Lower leg skin (tissue), 4 donors: ENCODE results near the gene RAET1E. TPM values are rescaled to one million over a fixed set of nuclear protein-coding genes. Genes with fewer than 3 reads are reported as not detected.
"Not testable (repeated sequence)": the region's sequence is repeated elsewhere in the genome, so short reads cannot be mapped to it uniquely, and the experiment has no call there.

Experiments used
- DNase-seq, 2 donors: peaks; one replicate each; pipeline ENCODE4 v3.0.0-alpha.2; 2019; ENCODE audit warnings: low spot score in 2 of 2
- H3K4me3 ChIP-seq: fragments of 200-600 bp; sonication (generic); 2 replicates; pipeline ENCODE4 v1.5.1; 2017; ENCODE audit warnings: mild to moderate bottlenecking, low read depth; ENCODE audit not compliant: poor library complexity, severe bottlenecking
- POLR2A ChIP-seq, 2 donors: fragments of 450-650 bp; IDR thresholded peaks; one replicate each; pipeline ENCODE4 v1.6.1; 2016 to 2017; ENCODE audit warnings: antibody characterized with exemption in 2 of 2, mild to moderate bottlenecking in 1 of 2, moderate library complexity in 1 of 2
- WGBS, 2 donors: methylation state at CpG; one replicate each; pipeline ENCODE4 v1.1.5; 2018; 5-methylcytosine and 5-hydroxymethylcytosine counted together
- intact Hi-C: fragments of 100-400 bp; cut with DNase I; formaldehyde crosslinking; loops from one replicate; pipeline ENCODE4 v1.15.0; 2023; ENCODE audit warnings: low total_unique reads
- total RNA-seq, 4 donors: library from RNA; depleted of rRNA; stranded (reverse); fragments of >200 nt; gene quantifications; one replicate each; pipeline ENCODE4 v1.1.0, GENCODE V29; 2016
- TF ChIP-seq, protein P1 (sequence below), 3 donors: fragments of 450-650 bp; IDR thresholded peaks; one replicate each; pipeline ENCODE4 v1.5.1; 2016; ENCODE audit warnings: antibody characterized with exemption in 3 of 3, mild to moderate bottlenecking in 3 of 3, moderate library complexity in 2 of 3

Gene RAET1E
- total RNA-seq, 4 donors from 2014 or later: 20.8 to 48.5 (median 36.2) TPM

DNA sequence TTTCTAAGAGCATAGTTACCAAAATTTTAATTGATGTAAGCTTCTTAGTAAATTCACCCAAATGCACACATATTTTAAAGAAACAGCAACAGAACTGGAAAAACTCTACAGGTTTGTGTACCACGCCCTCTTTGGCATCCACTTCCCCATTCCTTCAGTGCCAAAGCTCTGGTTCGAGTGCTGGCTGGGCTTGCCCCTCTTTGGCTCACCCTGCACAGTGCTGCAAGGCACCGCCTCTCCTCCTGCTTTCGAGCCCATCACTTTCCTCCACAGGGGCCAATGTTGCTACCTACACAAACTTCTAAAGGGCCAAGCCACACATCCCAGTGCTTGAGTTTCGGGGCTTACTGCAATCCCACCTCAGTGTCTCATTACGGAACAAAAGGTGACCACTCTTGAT, 43.4 kb downstream of the RAET1E start:
- TF ChIP-seq, protein P1, sequence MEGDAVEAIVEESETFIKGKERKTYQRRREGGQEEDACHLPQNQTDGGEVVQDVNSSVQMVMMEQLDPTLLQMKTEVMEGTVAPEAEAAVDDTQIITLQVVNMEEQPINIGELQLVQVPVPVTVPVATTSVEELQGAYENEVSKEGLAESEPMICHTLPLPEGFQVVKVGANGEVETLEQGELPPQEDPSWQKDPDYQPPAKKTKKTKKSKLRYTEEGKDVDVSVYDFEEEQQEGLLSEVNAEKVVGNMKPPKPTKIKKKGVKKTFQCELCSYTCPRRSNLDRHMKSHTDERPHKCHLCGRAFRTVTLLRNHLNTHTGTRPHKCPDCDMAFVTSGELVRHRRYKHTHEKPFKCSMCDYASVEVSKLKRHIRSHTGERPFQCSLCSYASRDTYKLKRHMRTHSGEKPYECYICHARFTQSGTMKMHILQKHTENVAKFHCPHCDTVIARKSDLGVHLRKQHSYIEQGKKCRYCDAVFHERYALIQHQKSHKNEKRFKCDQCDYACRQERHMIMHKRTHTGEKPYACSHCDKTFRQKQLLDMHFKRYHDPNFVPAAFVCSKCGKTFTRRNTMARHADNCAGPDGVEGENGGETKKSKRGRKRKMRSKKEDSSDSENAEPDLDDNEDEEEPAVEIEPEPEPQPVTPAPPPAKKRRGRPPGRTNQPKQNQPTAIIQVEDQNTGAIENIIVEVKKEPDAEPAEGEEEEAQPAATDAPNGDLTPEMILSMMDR (IDR thresholded peaks at IDR 0.05): no peak
- TF ChIP-seq POLR2A (IDR thresholded peaks at IDR 0.05): no peak
- 34 to 40% methylated on average over 6 of the region's 6 CpGs for WGBS, 2 donors
- H3K4me3 ChIP-seq: no peak overlapping the region
- DNase-seq: peak in 1 of 2 donors; percentile 54
- intact Hi-C loops: no loop called here

GRCh38 chr6:149854017-149854416, 43.9 kb downstream of the RAET1E start:
- DNase-seq, intact Hi-C loops, H3K4me3 ChIP-seq: not testable (repeated sequence)
- WGBS, 2 donors: 90 to 91% methylated on average over 4 of the region's 4 CpGs

- intact Hi-C loops: no loop called here
Measured at GRCh38 chr6:149852881-149853280, 45.0 kb downstream of the RAET1E start.

GRCh38 chr6:149852180-149852579, 45.7 kb downstream of the RAET1E start:
- no peak overlapping the region for H3K4me3 ChIP-seq
- no peak for DNase-seq
- intact Hi-C loops: no loop called here
- 37 to 43% methylated on average over 6 of the region's 6 CpGs for WGBS, 2 donors
- no peak for TF ChIP-seq POLR2A (IDR thresholded peaks at IDR 0.05)
- TF ChIP-seq, protein P1 (IDR thresholded peaks at IDR 0.05): no peak

More at GRCh38 chr6:149852881-149853280, 45.0 kb downstream of the RAET1E start:
- no peak overlapping the region for H3K4me3 ChIP-seq
- WGBS, 2 donors: 84 to 88% methylated on average over 12 of the region's 12 CpGs
- DNase-seq: no peak
- TF ChIP-seq, protein P1 (IDR thresholded peaks at IDR 0.05): no peak
- TF ChIP-seq POLR2A (IDR thresholded peaks at IDR 0.05): no peak

- H3K4me3 ChIP-seq: no peak overlapping the region
- TF ChIP-seq, protein P1 (IDR thresholded peaks at IDR 0.05): no peak
- no peak for TF ChIP-seq POLR2A (IDR thresholded peaks at IDR 0.05)
- DNase-seq: no peak
- 85 to 90% methylated on average over 5 of the region's 5 CpGs for WGBS, 2 donors
- intact Hi-C loops: no loop called here
Measured at GRCh38 chr6:149851461-149852110, 46.3 kb downstream of the RAET1E start.

DNA sequence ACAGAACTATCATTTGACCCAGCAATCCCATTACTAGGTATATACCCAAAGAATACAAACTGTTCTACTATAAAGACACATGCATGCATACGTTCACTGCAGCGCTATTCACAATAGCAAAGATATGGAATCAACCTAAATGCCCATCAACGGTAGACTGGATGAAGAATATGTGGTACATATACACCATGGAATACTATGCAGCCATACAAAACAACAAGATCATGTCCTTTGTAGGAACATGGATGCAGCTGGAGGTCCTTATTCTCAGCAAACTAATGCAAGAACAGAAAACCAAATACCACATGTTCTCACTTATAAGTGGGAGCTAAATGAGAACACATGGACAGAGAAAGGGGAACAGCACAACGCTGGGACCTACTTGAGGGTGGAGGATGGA, 49.6 kb downstream of the RAET1E start:
- H3K4me3 ChIP-seq, intact Hi-C loops, DNase-seq: not testable (repeated sequence)
- 61 to 80% methylated on average over 4 of the region's 4 CpGs for WGBS, 2 donors

Other genes with a start within 250 kb of the RAET1E start
- gene KATNA1, start 249.4 kb downstream of the RAET1E start, total RNA-seq: 10 to 100 TPM; 19.2 to 25.7 (median 23.3) TPM
- 10 to 100 TPM; 17.6 to 27.9 (median 24.3) TPM for gene LATS1, start 180.0 kb downstream of the RAET1E start, total RNA-seq
- gene NUP43, start 151.6 kb downstream of the RAET1E start, total RNA-seq: 10 to 100 TPM; 14.6 to 35.2 (median 17.2) TPM
- gene PCMT1, start 148.4 kb downstream of the RAET1E start, total RNA-seq: 10 to 100 TPM; 68.4 to 93.5 (median 78.3) TPM
- gene LRP11, start 33.8 kb downstream of the RAET1E start, total RNA-seq: 10 to 100 TPM; 56.0 to 98.3 (median 78.4) TPM
- 1 to 10 TPM in 2 of 4 donors, under 1 TPM in 1, not detected in 1; 0.34 to 5.5 (median 4.5) TPM for gene RAET1G, start 25.0 kb upstream of the RAET1E start, total RNA-seq
- gene ULBP2, start 43.9 kb upstream of the RAET1E start, total RNA-seq: under 1 TPM in 2 of 4 donors, not detected in 2; 0.25 to 0.68 TPM
- under 1 TPM in 2 of 4 donors, not detected in 2; 0.32 to 0.38 TPM for gene ULBP1, start 65.8 kb upstream of the RAET1E start, total RNA-seq
- gene RAET1L, start 127.4 kb upstream of the RAET1E start, total RNA-seq: 1 to 10 TPM; 1.2 to 7.1 (median 3.6) TPM
- gene ULBP3, start 171.0 kb upstream of the RAET1E start, total RNA-seq: 1 to 10 TPM in 3 of 4 donors, not detected in 1; 1.2 to 2.4 (median 1.2) TPM
- 100 to 1,000 TPM; 116 to 145 (median 127) TPM for gene PPP1R14C, start 244.9 kb upstream of the RAET1E start, total RNA-seq